HEK293 (cell line): ENCODE measurements around the gene CDK14.

ENCODE experiments used
- PBX3 ChIP-seq: sonication (generic); formaldehyde crosslinking; IDR thresholded peaks from 2 replicates; pipeline ENCODE4 v1.8.1; 2022; ENCODE audit warnings: mild to moderate bottlenecking, moderate library complexity, missing genetic modification reagents
- TRIM28 ChIP-seq: IDR thresholded peaks from 2 replicates; pipeline ENCODE4 v1.6.1; 2011; ENCODE audit warnings: low read length, control low read depth, borderline replicate concordance
- ZBTB10 ChIP-seq: fragments of 450-650 bp; formaldehyde crosslinking; IDR thresholded peaks from 2 replicates; pipeline ENCODE4 v1.5.1; 2016; ENCODE audit warnings: missing biosample characterization, missing genetic modification characterization
- ZBTB17 ChIP-seq: fragments of 450-650 bp; formaldehyde crosslinking; IDR thresholded peaks from 2 replicates; pipeline ENCODE4 v1.5.1; 2016; ENCODE audit warnings: missing biosample characterization, missing genetic modification characterization
- ZNF146 ChIP-seq: fragments of 450-650 bp; formaldehyde crosslinking; IDR thresholded peaks from 2 replicates; pipeline ENCODE4 v1.5.1; 2016; ENCODE audit warnings: missing biosample characterization, missing genetic modification characterization
- ZNF175 ChIP-seq: fragments of 450-650 bp; formaldehyde crosslinking; IDR thresholded peaks from 2 replicates; pipeline ENCODE4 v1.5.1; 2016; ENCODE audit warnings: missing biosample characterization, missing genetic modification characterization
- ZNF621 ChIP-seq: fragments of 450-650 bp; formaldehyde crosslinking; IDR thresholded peaks from 2 replicates; pipeline ENCODE4 v1.5.1; 2017; ENCODE audit warnings: missing biosample characterization, missing genetic modification characterization

GRCh38 chr7:90622670-90623069 lies 26.5 kb downstream of the CDK14 start:
- TF ChIP-seq ZNF621 (tag by site-specific recombination), result no peak
- no peak for TF ChIP-seq TRIM28
- TF ChIP-seq ZBTB10 (tag by site-specific recombination), result no peak
- no peak for TF ChIP-seq PBX3 (CRISPR knock-in tag)
- no peak for TF ChIP-seq ZNF175 (tag by site-specific recombination)
- TF ChIP-seq ZNF146 (tag by site-specific recombination), result no peak
- TF ChIP-seq ZBTB17 (tag by site-specific recombination), result no peak
